ENCODE results near the gene TOR1AIP1.
"Not testable (repeated sequence)": the region's sequence is repeated elsewhere in the genome, so short reads cannot be mapped to it uniquely, and the experiment has no call there.

TOR1AIP1 gene

DNA sequence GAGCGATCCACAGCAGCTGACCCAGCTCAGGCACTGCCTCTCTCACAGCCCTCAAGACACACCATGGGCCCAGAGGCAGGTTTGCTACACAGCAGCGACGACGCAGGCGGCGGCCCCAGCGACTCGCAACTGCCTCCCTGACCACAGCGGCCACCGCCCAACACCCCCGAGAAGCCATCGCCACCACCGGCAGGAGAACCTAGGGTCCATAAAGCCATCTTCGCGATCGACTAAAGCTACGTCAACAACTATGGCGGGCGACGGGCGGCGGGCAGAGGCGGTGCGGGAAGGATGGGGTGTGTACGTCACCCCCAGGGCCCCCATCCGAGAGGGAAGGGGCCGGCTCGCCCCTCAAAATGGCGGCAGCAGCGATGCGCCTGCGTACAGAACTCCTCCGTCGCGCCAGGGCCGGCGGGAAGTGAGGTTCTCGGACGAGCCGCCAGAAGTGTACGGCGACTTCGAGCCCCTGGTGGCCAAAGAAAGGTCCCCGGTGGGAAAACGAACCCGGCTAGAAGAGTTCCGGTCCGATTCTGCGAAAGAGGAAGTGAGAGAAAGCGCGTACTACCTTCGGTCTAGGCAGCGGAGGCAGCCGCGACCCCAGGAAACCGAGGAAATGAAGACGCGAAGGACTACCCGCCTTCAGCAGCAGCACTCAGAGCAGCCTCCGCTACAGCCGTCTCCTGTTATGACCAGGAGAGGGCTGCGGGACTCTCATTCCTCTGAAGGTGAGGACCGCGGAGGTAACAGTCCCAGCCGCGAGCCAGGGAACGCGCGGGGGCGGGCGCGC, at the start of gene TOR1AIP1:
Gene TOR1AIP1, plus strand, starts transcription at position 33 of the 787 bp plus-strand sequence. Its CDS starts 218 bp downstream, at position 251.
- in situ Hi-C loops (cut with HindIII; ENCODE audit: low sequenced_read_pairs) = no loop called here

DNA sequence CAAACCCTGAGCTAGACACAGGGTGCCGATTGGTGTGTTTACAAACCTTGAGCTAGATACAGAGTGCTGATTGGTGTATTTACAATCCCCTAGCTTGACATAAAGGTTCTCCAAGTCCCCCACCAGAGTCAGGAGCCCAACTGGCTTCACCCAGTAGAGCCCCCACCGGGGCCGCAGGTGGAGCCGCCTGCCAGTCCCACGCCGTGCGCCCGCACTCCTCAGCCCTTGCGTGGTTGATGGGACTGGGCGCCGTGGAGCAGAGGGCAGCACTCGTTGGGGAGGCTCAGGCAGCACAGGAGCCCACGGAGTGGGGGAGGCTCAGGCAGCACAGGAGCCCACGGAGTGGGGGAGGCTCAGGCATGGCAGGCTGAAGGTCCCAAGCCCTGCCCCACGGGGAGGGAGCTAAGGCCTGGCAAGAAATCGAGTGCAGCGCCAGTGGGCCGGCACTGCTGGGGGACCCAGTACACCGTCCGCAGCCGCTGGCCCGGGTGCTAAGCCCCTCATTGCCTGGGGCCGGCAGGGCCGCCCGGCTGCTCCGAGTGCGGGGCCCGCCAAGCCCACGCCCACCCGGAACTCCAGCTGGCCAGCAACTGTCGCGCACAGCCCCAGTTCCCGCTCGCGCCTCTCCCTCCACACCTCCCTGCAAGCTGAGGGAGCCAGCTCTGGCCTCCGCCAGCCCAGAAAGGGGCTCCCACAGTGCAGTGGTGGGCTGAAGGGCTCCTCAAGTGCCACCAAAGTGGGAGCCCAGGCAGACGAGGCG, 45.2 kb upstream of the TOR1AIP1 start:
- in situ Hi-C loops (cut with HindIII; ENCODE audit: low sequenced_read_pairs) = not testable (repeated sequence)

GRCh38 chr1:179840107-179840506, 42.0 kb upstream of the TOR1AIP1 start:
- in situ Hi-C loops (cut with HindIII; ENCODE audit: low sequenced_read_pairs) = no loop called here

- in situ Hi-C loops (cut with HindIII; ENCODE audit: low sequenced_read_pairs) = no loop called here
Observed at GRCh38 chr1:179848233-179848632, 33.9 kb upstream of the TOR1AIP1 start.

DNA sequence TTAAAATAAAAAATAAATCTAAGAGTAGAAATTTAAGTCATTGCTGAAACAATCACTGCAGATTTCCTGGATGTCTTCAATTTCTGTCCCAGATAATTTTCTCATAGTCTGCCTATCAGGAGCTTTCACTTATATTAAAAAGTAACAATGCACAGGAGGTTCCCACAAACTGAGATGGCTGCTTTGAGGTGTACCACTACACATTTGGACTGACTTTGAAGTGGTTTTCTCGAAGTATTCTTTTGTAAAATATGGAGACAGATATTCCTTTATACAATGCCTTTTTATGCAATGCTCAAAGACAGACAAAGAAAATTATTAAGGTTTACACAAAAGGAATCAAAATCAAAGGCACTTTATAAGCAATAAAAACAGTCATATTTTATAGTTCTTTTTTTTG, 29.0 kb upstream of the TOR1AIP1 start:
- in situ Hi-C loops (cut with HindIII; ENCODE audit: low sequenced_read_pairs) = loop anchor here (25.0 kb wide), 1 partner anchor 334 kb away; no protein-coding TSS in a partner anchor

- in situ Hi-C loops (cut with HindIII; ENCODE audit: low sequenced_read_pairs) = loop anchor here (25.0 kb wide), 1 partner anchor 331 kb away; no protein-coding TSS in a partner anchor
Observed at GRCh38 chr1:179855831-179856230, 26.3 kb upstream of the TOR1AIP1 start.

DNA sequence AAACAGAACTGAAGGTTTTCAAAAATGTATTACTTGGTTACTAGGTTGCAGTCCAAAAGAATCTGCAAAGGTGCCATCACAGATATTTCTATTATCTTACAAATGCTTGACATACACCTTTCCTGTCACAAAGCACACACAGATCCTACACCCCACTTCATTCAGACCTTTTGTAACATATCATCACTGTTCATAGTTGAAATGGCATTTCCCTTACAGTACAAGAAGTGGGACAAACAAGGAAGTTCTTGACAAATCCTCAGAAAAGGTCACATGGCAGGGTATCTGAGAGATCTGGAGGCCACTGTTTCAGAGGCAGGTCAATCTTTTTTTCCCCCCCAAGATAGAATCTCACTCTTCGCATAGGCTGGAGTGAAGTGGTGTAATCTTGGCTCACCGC, 25.8 kb upstream of the TOR1AIP1 start:
- in situ Hi-C loops (cut with HindIII; ENCODE audit: low sequenced_read_pairs) = loop anchor here (25.0 kb wide), 1 partner anchor 331 kb away; no protein-coding TSS in a partner anchor

DNA sequence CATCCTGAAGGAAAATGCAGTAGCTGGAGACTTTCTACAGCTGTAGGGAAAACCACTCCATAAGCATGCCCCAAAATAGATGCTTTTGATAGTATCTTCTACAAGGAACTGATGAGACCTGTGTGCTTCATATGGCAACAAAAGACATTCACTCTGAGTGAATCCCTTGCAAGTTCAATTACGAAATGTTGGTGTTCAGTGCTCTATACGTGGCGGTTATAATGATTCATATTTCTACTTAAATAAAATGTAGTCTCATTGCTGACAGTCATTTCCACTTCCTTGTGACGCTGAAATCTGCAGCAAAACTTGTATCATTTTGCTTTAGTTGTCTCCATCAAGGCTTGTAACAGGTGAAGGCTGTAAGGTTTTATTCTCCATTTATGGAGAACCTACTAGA, 25.1 kb upstream of the TOR1AIP1 start:
- in situ Hi-C loops (cut with HindIII; ENCODE audit: low sequenced_read_pairs) = loop anchor here (25.0 kb wide), 1 partner anchor 330 kb away; no protein-coding TSS in a partner anchor

DNA sequence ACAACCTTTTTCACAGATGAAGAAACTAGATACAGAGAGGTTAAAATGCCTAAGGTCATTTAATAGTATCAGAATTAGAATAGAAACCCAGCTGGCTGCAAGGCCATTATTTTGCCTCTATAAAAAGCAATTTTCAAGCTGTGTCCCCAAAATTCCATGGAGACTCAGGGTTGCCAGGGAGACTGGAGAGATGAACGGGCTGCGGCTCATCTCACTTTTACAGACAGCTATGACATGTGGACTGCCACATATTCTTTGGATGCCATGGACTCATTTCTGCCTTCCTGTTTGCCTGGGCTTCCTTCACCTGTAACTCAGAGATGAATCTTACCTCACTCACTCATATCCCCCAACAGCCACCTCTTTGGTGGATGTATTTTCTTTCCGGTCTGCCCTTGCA, 21.4 kb upstream of the TOR1AIP1 start:
- in situ Hi-C loops (cut with HindIII; ENCODE audit: low sequenced_read_pairs) = loop anchor here (25.0 kb wide), 1 partner anchor 327 kb away; no protein-coding TSS in a partner anchor

GRCh38 chr1:179865377-179865776, 16.7 kb upstream of the TOR1AIP1 start:
- in situ Hi-C loops (cut with HindIII; ENCODE audit: low sequenced_read_pairs) = loop anchor here (25.0 kb wide), 1 partner anchor 322 kb away; no protein-coding TSS in a partner anchor

- in situ Hi-C loops (cut with HindIII; ENCODE audit: low sequenced_read_pairs) = loop anchor here (25.0 kb wide), 1 partner anchor 321 kb away; no protein-coding TSS in a partner anchor
Observed at GRCh38 chr1:179866616-179867015, 15.5 kb upstream of the TOR1AIP1 start.

- in situ Hi-C loops (cut with HindIII; ENCODE audit: low sequenced_read_pairs) = loop anchor here (25.0 kb wide), 1 partner anchor 320 kb away; no protein-coding TSS in a partner anchor
Observed at GRCh38 chr1:179867493-179868330, 14.4 kb upstream of the TOR1AIP1 start.

DNA sequence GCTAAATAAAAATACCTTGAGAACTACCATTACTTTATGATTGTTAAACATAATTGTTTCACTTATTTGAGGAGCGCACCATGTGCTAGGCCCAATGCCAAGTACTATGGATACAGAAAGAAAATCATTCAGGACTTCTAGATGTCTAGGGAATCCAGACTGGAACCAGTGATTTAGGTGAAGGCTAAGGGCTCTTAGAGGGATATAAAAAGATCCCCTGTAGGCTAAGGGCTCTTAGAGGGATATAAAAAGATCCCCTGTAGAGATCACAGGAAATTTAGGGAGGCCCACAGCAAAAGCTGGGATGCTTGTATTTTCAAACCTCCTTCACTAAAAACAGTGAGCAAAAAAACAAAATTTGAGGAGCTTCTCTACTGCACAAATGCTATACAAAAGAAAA, 11.2 kb upstream of the TOR1AIP1 start:
- in situ Hi-C loops (cut with HindIII; ENCODE audit: low sequenced_read_pairs) = loop anchor here (25.0 kb wide), 1 partner anchor 316 kb away; no protein-coding TSS in a partner anchor

GRCh38 chr1:179871940-179872339, 10.1 kb upstream of the TOR1AIP1 start:
- in situ Hi-C loops (cut with HindIII; ENCODE audit: low sequenced_read_pairs) = loop anchor here (25.0 kb wide), 1 partner anchor 315 kb away; no protein-coding TSS in a partner anchor

GRCh38 chr1:179872558-179872957, 9.5 kb upstream of the TOR1AIP1 start:
- in situ Hi-C loops (cut with HindIII; ENCODE audit: low sequenced_read_pairs) = loop anchor here (25.0 kb wide), 1 partner anchor 315 kb away; no protein-coding TSS in a partner anchor

DNA sequence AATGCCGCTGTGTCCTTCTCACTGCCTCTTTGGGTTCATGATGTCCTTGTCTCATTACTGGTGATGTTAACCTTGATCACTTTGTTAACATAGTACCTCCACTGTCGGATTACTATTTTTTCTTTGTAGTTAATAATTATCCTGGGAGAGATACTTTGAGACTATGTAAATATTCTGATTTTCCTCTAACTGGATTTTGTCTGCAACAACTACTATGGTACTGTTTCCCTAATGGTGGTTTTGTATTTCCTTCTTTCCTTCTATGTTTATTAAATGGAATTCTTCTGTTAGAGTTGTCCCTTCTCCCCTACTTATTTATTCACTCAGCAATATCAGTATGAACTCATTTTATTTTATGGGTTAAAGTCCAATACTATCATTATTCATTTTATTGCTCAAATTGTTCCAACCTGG, 8.6 kb upstream of the TOR1AIP1 start:
- in situ Hi-C loops (cut with HindIII; ENCODE audit: low sequenced_read_pairs) = loop anchor here (25.0 kb wide), 1 partner anchor 314 kb away; no protein-coding TSS in a partner anchor

GRCh38 chr1:179875596-179876299, 6.3 kb upstream of the TOR1AIP1 start:
- in situ Hi-C loops (cut with HindIII; ENCODE audit: low sequenced_read_pairs) = no loop called here

DNA sequence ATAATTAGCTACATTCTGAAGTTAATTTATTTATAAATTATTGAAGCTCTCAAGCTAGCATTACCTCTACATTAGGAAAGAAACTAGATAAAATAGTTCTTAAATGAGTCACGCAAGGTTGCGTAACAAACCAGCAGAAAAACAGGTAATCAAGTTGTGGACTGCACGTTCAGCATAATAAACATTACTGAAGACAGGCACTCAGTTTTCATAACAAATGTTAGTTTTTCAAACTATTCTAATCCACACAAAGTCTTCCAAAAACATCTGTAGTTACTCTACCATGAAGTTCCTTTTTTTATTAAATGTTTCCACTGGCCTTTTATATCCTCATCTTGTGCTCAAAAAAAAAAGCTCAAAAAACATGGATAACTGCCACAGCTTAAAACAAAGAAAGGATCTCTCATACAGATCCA, 5.8 kb upstream of the TOR1AIP1 start:
- in situ Hi-C loops (cut with HindIII; ENCODE audit: low sequenced_read_pairs) = no loop called here

DNA sequence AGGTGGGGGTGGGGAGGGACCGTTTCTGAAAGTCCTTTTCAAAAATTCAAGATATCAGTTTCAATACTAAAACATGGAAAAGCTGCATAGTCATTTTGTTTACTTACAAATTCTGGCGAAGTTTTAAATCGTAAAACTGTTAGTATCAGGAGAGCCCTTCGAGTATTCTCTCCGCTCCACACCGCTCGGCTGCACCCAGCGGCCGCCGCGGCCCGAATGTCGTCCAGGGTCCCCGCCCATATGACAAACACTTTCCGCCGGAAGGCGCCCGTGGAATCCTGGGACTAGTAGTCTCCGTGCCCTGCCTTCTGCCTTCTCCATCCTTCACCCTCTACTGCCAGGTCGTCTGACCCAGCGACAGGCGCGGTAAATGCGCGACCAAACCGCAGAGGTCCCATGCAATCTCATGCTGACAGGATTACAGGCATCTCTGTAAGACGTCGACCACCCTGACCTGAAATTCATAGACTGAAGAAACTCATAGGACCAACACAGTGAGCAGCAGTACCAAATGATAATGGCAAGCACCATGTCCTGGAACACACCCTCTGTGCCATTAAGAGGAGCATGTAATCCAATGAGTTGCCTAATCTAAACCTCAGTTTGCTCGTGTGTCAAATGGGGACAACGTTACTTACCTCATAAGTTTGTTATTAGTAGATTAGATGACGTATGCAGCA, 4.4 kb upstream of the TOR1AIP1 start, which contains the start of gene TOR1AIP2:
Gene TOR1AIP2, minus strand, starts transcription at position 218 of the 680 bp plus-strand sequence. CDS start 25,138 bp downstream, outside the sequence.
- in situ Hi-C loops (cut with HindIII; ENCODE audit: low sequenced_read_pairs) = no loop called here
